DMS79 treated with DMSO at 0.1 percent for 48 hours (cell line): ENCODE data around the gene AP1S3.
A peak's percentile ranks its signal among the peaks of the same experiment; 100 is the strongest.
"Not testable (repeated sequence)": the region's sequence is repeated elsewhere in the genome, so short reads cannot be mapped to it uniquely, and the experiment has no call there.

Source experiments
- DNase-seq: peaks from one replicate; lab custom pipeline; 2025; lab: John Stamatoyannopoulos, UW

The AP1S3 gene

GRCh38 chr2:223801736-223802135 lies 35.6 kb downstream of the AP1S3 start:
- no peak for DNase-seq

GRCh38 chr2:223800908-223801307 lies 36.5 kb downstream of the AP1S3 start:
- DNase-seq, result no peak

DNA sequence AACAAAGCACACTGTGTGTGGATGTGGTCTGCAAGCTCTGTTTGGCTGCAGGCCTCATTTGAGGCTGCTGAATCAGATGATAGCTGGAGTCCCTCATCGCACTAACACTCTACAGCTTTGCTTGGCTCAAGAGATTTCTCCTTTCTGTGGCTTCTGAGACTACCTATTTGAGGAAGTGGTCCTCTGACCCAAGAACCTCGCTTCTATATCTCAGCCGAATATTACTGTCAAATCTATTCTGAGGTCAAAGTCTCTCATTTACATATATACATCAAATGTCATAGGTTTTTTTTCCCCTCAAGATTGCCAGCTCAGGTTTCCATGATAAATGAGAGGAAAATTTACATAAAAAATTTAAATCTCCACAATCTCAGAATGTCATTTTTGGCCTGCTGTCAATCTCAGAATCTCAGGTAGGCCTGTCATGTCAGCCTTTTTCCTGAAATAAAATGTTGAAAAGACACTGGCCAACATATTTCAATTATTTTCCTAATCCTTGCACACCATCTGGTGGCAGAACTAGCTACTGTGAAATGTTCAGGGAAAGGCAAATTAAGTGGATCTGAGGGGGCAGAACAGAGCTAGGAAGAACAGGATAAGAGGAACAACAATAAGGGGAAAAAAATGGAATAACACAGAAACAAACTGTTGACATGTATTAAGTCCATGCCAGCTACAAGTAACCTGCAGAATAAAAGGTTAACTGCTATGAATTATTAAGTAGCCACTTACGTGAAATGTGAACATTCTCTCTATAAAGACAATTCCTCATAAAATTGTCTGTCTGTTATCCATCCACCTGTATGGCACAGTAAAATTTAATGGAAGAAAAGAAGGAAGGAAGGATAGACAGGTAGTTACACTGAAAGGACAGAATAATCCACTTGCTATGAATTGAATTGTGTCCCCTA lies 39.3 kb downstream of the AP1S3 start:
- DNase-seq, result peak; percentile 34

GRCh38 chr2:223797037-223797436 lies 40.3 kb downstream of the AP1S3 start:
- no peak for DNase-seq

- DNase-seq, result no peak
Measured at GRCh38 chr2:223789423-223789822, 48.0 kb downstream of the AP1S3 start.

DNA sequence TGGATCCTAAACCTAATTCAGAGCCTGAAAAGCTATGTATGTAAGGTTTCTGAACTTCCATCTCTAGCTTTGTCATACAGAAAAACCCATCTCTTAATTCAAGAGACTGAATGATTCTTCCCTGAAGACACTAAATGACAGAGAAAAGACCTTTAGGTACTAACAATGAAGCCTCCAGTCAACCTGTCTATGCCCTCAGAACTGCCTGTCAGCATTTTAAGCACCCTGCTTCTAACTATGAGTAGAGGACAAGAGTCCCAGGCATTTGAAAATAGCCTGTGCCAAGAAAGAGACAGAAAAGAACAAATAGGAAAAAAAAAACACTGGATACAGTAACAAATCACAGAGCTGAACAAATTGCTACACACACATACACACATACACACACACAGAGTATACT lies 48.6 kb downstream of the AP1S3 start:
- no peak for DNase-seq

DNA sequence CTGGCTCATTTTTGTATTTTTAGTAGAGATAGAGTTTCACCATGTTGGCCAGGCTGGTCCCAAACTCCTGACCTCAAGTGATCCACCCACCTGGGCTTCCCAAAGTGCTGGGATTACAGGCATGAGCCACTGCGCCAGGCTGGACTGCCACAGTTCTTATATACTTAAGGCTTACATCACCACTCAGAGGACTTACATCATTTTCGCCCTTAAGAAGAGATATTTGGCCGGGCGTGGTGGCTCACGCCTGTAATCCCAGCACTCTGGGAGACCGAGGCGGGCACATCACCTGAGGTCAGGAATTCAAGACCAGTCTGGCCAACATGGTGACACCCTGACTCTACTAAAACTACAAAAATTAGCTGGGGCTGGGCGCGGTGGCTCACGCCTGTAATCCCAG lies 49.3 kb downstream of the AP1S3 start:
- DNase-seq, result not testable (repeated sequence)

DNA sequence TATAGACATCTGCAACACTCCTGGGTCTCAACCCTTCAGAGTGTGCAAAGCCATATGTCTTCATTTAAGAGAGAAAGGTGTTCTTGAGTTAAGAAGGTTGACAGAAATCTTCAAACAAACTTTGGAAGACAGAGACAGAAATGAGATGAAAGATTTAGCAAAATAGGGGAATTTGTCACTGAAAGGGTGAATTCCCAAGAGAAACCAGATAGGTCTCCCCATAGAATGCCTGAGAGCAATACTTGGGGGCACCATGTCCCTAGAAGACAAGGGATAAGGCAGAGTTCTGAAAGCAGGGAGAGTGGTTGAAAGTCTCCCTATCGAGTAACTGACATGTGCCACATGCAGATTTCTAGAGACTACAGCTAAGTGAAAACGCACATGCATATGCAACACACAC lies 50.0 kb downstream of the AP1S3 start:
- DNase-seq, result no peak

- DNase-seq, result no peak
Measured at GRCh38 chr2:223786943-223787342, 50.4 kb downstream of the AP1S3 start.

- DNase-seq, result no peak
Measured at GRCh38 chr2:223786236-223786635, 51.1 kb downstream of the AP1S3 start.

DNA sequence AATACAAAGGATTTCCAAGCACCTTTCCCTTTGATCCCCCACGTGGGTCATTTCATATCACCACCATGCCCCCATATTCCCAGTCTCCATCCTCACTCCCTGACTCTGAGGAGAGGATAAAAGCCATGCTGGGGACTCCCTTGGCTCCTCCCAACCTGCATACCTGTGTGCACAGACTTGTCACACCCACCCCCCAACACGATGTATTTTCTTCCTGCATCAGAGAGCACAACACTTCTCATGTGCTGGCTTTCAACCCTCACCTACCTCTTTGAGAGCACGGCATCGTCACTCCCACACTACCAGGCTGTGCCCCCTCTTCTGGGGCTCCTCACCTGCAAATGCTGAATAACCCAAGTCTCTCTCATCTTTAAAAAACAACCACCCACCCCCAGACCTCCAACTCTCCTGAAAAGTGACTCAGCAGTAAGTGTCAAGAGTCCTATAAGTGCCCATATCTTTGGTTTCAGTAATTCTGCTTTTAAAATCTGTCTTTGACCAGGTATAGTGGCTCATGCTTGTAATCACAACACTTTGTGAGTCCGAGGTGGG lies 53.1 kb downstream of the AP1S3 start:
- DNase-seq, result no peak

DNA sequence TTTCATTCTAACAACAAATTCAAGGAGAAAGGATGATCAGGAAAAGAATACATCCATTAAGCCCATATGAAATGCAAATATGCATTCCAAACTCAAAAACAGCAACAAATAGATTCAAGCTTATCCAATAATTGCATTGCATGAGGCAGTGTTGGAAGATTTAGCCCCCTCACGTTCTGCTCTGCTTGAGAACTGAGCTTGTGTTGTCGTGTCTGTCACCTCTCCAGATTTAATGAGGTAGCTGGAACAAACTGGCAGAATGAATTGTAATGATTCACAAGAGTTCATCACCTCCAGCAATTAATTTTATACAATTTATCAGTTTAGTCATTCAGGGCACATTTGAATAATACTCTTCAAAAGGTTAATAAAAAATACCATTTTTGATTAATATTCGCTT lies 54.8 kb downstream of the AP1S3 start:
- DNase-seq, result no peak

DNA sequence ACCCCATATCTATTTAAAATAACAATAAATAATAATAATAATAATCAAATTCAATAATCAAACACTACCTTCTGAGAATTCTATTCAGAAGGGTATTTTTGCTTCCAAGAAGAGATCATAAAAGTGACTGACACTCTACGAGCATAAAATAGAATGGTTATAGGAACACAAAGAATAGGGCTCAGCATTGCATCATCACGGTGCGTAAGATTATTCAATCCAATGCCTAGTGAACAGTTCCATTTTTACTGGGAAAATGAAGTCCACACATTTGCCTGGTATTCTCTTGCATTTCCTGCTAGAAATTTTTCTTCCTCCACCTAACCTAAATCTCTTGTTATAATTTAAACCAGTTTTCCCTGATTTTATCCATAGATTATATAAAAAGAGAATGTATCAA lies 55.8 kb downstream of the AP1S3 start:
- DNase-seq, result no peak

GRCh38 chr2:223779877-223780276 lies 57.5 kb downstream of the AP1S3 start:
- DNase-seq, result no peak

GRCh38 chr2:223774193-223774592 lies 63.2 kb downstream of the AP1S3 start:
- DNase-seq, result no peak

GRCh38 chr2:223772363-223772762 lies 65.0 kb downstream of the AP1S3 start:
- no peak for DNase-seq

GRCh38 chr2:223771475-223771874 lies 65.9 kb downstream of the AP1S3 start:
- DNase-seq, result no peak

- DNase-seq, result no peak
Measured at GRCh38 chr2:223768179-223768578, 69.2 kb downstream of the AP1S3 start.

DNA sequence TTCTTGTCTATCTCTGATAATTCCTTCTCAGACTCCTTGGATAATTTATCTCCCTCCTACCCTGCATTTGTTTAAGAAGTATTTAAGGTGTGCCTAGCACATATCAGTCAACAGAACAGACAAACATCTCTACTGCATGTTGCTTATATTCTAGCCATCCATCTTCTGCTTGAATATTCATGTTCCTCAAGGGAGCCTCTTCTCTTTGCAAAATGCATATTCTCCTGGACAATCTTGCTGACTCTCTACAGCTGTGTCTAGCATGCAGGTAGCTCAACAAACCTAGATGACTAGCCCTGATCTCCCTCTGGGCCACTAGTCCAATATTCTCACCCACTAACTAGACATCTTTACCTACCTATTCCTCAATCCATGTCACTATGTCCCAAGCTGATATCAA lies 70.0 kb downstream of the AP1S3 start:
- no peak for DNase-seq

GRCh38 chr2:223765221-223765785 lies 72.1 kb downstream of the AP1S3 start:
- no peak for DNase-seq

GRCh38 chr2:223764796-223765195 lies 72.6 kb downstream of the AP1S3 start:
- DNase-seq, result no peak

DNA sequence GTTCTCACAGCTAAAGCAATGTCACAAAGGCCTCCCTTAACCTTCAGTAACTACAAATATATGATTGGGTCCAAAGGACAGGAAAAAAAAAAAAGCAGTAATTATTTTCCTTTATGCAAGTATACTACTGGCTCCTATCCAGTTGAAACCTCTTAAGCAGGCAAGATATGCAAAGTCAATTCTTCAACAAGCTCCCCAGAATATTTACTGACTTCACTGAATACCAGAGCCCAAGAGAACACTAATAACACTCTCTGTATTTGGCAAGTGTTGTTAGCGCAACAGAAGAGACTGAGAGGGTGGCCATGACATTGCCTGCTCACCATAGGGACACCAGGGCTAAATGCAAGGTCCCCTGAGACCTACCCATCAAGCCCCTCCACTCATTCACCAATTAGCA lies 74.5 kb downstream of the AP1S3 start:
- DNase-seq, result peak; percentile 88

DNA sequence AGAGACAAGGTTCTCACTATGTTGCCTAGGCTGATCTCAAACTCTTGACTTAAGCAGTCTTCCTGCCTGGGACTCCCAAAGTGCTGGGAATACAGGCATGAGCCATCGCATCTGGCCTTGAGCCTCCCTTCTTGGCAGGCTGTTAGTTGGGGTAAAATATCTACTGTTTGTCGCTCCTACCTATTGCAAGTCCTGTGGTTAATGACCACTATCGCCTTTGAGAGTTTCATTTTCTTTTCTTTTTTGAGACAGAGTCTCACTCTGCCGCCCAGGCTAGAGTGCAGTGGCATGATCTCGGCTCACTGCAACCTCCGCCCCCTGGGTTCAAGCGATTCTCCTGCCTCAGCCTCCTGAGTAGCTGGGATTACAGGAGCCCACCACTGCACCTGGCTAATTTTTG lies 75.6 kb downstream of the AP1S3 start:
- DNase-seq, result not testable (repeated sequence)
